Subcutaneous abdominal adipose tissue (tissue), 5 donors: Measurements from ENCODE around the gene PSPN.
"Not testable (repeated sequence)": the region's sequence is repeated elsewhere in the genome, so short reads cannot be mapped to it uniquely, and the experiment has no call there.

Experiments
- H3K27ac ChIP-seq: one replicate; pipeline ENCODE4 v1.7.0; 2013; ENCODE audit warnings: low read depth, mild to moderate bottlenecking, inconsistent platforms, low read length, moderate library complexity
- H3K27me3 ChIP-seq, 5 donors: one replicate each; pipeline ENCODE4 v1.7.0; 2013; ENCODE audit warnings: low read length in 5 of 5, inconsistent platforms in 1 of 5; ENCODE audit not compliant: control insufficient read depth in 5 of 5, insufficient read depth in 4 of 5
- H3K36me3 ChIP-seq, 5 donors: one replicate each; pipeline ENCODE4 v1.7.0; 2013; ENCODE audit warnings: low read length in 5 of 5; ENCODE audit not compliant: control insufficient read depth in 5 of 5, insufficient read depth in 5 of 5
- H3K4me1 ChIP-seq, 5 donors: one replicate each; pipeline ENCODE4 v1.7.0; 2013; ENCODE audit warnings: low read length in 5 of 5, mild to moderate bottlenecking in 3 of 5, moderate library complexity in 1 of 5; ENCODE audit not compliant: control insufficient read depth in 5 of 5, insufficient read depth in 5 of 5
- H3K4me3 ChIP-seq, 5 donors: one replicate each; pipeline ENCODE4 v1.7.0; 2013; ENCODE audit warnings: low read length in 5 of 5, low read depth in 1 of 5
- H3K9ac ChIP-seq, 5 donors: one replicate each; pipeline ENCODE4 v1.7.0; 2013; ENCODE audit warnings: low read length in 5 of 5, mild to moderate bottlenecking in 4 of 5, moderate library complexity in 3 of 5
- H3K9me3 ChIP-seq, 5 donors: one replicate each; pipeline ENCODE4 v1.7.0; 2013; ENCODE audit warnings: low read length in 5 of 5; ENCODE audit not compliant: control insufficient read depth in 5 of 5
- donor health status: healthy.
- donor health status: healthy.
- donor health status: healthy.
- donor health status: healthy.
- donor health status: healthy.

Gene PSPN

GRCh38 chr19:6402058-6402457 lies 26.3 kb upstream of the PSPN start:
- H3K27me3 ChIP-seq, result no peaks in the 10 kb centered on the region
- H3K4me1 ChIP-seq, result peaks cover 0 to 3% (median 0%) of the 10 kb centered on the region in 5 donors
- no peak overlapping the region for H3K4me3 ChIP-seq
- H3K36me3 ChIP-seq, result no peaks in the 10 kb centered on the region
- H3K9ac ChIP-seq, result no peak overlapping the region
- no peaks in the 10 kb centered on the region for H3K9me3 ChIP-seq
- H3K27ac ChIP-seq, result no peak overlapping the region

- H3K27me3 ChIP-seq, H3K9me3 ChIP-seq, H3K9ac ChIP-seq, H3K4me3 ChIP-seq, H3K36me3 ChIP-seq, H3K27ac ChIP-seq, H3K4me1 ChIP-seq: not testable (repeated sequence)
Observed at GRCh38 chr19:6400062-6400944, 24.6 kb upstream of the PSPN start.

GRCh38 chr19:6396305-6396704 lies 20.6 kb upstream of the PSPN start:
- Histone ChIP-seq H3K9ac (no peak overlapping the region), H3K9me3 (no peaks in the 10 kb centered on the region), H3K36me3 (peaks cover 0 to 3% (median 0%) of the 10 kb centered on the region in 5 donors), H3K4me3 (no peak overlapping the region), H3K27me3 (no peaks in the 10 kb centered on the region), H3K27ac (no peak overlapping the region), H3K4me1 (peaks cover 3 to 25% (median 18%) of the 10 kb centered on the region in 5 donors)

GRCh38 chr19:6394831-6395230 lies 19.1 kb upstream of the PSPN start:
- Histone ChIP-seq H3K36me3 (peaks cover 0 to 7% (median 1%) of the 10 kb centered on the region in 5 donors), H3K4me1 (peaks cover 3 to 25% (median 18%) of the 10 kb centered on the region in 5 donors), H3K9me3 (no peaks in the 10 kb centered on the region), H3K27me3 (no peaks in the 10 kb centered on the region), H3K9ac (no peak overlapping the region), H3K27ac (no peak overlapping the region), H3K4me3 (no peak overlapping the region)

DNA sequence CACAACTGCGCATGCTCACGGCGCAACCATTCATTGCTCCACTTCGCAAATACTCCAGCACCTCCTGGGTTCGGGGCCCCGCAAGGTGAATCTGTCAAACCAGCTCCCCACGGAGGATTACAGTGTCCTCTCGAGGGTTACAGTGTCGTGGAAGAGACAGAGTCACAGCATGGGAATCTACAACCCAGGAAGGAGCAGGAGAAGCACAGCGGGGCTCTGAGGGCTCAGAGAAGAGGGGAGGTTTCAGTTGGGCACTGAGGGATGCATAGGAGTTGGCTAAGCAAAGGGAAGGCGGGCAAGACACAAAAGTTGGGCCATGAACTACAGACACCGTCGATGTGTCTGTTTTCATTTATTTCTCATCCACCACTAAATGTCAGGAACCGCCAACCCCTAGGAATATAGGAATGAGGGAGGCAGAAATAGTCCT lies 18.3 kb upstream of the PSPN start:
- Histone ChIP-seq H3K4me3 (peak overlapping the region; percentile 58 to 94 (median 92)), H3K9ac (peak overlapping the region; percentile 38 to 97 (median 94)), H3K27me3 (no peaks in the 10 kb centered on the region), H3K9me3 (no peaks in the 10 kb centered on the region), H3K36me3 (peaks cover 0 to 14% (median 9%) of the 10 kb centered on the region in 5 donors), H3K27ac (peak overlapping the region; percentile 84), H3K4me1 (peaks cover 3 to 25% (median 18%) of the 10 kb centered on the region in 5 donors)

DNA sequence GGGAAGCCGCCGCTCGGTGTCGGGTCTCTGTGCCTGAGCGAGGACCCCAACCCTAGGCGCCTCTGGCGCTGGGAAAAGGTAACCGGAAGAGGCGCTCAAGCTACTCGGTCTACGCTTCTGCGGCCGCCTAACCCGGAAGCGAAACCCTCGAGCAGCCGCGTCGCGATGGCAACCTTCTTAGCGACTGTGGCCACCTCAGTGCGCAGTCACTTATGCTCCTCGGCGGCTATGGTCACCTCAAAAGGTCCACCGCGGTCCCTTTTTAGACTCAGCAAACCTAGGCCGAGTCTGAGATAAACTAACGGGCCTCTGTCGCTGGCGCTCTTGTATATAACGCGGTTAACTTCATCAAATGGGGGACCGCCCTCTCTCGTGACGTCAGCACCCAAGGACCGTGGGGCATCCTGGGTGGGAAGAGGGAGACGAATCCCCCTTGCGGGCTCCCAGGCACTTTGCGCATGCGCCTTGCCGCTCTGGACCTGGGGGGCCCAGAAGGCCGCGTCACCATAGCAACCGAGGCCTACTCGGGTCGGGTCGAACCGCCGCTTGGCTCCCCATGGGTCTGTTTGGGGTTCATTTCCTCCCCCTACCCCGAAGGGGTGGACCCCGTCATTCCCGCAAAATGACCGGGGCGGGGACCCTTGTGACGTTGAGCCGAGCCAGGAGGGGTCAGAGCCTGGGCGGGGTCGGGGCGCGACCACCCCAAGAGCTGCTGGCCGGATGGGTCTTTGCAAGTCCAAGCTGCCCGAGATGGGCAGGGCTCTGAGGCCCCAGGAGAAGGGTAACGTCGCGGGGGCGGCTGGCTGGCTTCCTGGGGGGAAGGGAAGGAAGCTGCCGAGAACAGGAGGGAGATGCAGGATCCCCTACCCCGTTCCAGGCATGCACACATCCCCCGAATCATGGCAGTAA lies 17.6 kb upstream of the PSPN start, which contains the start of gene GTF2F1:
TSS of gene GTF2F1 (minus strand) at position 91 of the 909 bp plus-strand sequence. CDS start 169 bp downstream, outside the sequence.
- H3K36me3 ChIP-seq, result peaks cover 0 to 21% (median 14%) of the 10 kb centered on the region in 5 donors

DNA sequence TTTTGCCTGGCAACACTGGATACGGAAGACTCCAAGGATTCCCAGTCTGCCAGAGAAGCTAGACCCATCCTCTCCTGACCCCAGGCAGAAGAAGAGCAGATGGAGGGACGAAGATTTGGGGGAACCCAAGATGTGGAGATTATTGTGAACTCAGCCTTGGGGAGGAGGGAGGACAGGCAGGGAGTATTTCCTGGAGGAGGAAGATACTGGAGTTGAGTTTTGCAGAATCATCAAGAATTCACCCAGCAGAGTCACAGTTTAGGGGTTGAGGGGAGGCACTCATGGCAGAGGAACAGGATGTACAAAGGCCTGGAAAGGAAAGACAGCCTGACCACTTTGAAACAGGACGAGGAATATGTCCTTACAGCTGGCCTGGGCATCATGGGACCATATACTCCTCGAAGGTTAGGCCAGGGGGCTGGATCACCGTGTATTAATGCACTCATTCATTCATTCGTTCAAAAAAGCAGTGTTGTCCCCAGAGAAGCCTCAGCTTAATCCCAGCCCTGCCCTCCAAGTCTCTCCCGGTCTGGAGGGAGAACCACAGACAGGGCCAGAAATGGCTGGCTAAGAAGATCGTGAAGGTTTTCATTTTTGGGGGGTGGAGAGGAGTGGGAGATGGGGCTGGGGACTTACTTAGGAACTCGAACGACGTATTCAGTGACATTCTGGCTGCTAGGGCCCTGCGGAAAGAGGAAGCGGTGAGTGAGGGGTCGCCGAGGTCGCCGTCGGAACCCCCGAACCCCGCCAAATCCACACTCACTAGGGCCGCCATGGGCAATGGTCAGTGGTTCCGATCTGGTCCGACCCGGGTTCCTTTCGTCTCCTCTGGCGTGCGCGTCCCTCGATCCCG lies 16.7 kb upstream of the PSPN start:
- peaks cover 3 to 25% (median 18%) of the 10 kb centered on the region in 5 donors for H3K4me1 ChIP-seq
- peak overlapping the region; percentile 87 to 97 (median 94) for H3K9ac ChIP-seq
- H3K4me3 ChIP-seq, result peak overlapping the region; percentile 58 to 94 (median 92)
- H3K27ac ChIP-seq, result peak overlapping the region; percentile 84
- no peaks in the 10 kb centered on the region for H3K9me3 ChIP-seq
- H3K36me3 ChIP-seq, result peaks cover 0 to 29% (median 21%) of the 10 kb centered on the region in 5 donors
- H3K27me3 ChIP-seq, result no peaks in the 10 kb centered on the region

More for the DNA sequence above, 17.6 kb upstream of the PSPN start, which contains the start of gene GTF2F1:
- H3K9ac ChIP-seq, result peak within 1 kb of the TSS; percentile 87 to 97 (median 94)
- peak within 1 kb of the TSS; percentile 84 for H3K27ac ChIP-seq
- no peaks in the 10 kb centered on the region for H3K27me3 ChIP-seq
- H3K9me3 ChIP-seq, result no peaks in the 10 kb centered on the region
- peak within 1 kb of the TSS; percentile 58 to 94 (median 92) for H3K4me3 ChIP-seq
- peaks cover 3 to 25% (median 18%) of the 10 kb centered on the region in 5 donors for H3K4me1 ChIP-seq

GRCh38 chr19:6387372-6387771 lies 11.6 kb upstream of the PSPN start:
- H3K36me3 ChIP-seq, result peaks cover 0 to 74% (median 50%) of the 10 kb centered on the region in 5 donors
- no peak overlapping the region for H3K27ac ChIP-seq
- no peak overlapping the region for H3K4me3 ChIP-seq
- peaks cover under 1 to 10% (median 6%) of the 10 kb centered on the region in 5 donors for H3K4me1 ChIP-seq
- no peaks in the 10 kb centered on the region for H3K9me3 ChIP-seq
- no peak overlapping the region for H3K9ac ChIP-seq
- no peaks in the 10 kb centered on the region for H3K27me3 ChIP-seq

DNA sequence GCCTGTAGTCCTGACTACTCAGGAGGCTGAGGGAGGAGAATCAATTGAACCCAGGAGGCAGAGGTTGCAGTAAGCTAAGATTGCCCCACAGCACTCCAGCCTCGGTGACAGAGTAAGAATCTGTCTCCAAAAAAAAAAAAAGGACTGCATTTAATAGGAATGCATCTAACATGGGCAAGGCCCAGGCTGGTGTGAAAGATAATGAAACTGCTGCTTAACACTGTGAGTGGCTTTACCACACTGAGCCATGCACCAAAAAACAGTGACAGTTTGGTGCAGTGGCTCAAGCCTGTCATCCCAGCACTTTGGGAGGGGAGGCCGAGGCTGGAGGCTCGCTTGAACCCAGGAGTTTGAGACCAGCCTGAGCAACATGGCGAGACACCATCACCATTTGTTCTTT lies 8.6 kb upstream of the PSPN start:
- Histone ChIP-seq H3K4me3 (no peak overlapping the region), H3K9me3 (peaks cover 0 to 10% (median 6%) of the 10 kb centered on the region in 5 donors), H3K36me3 (peaks cover 0 to 91% (median 73%) of the 10 kb centered on the region in 5 donors), H3K27ac (no peak overlapping the region), H3K4me1 (no peaks in the 10 kb centered on the region), H3K9ac (no peak overlapping the region), H3K27me3 (no peaks in the 10 kb centered on the region)
